HepG2 (cell line): ENCODE data around the gene DNAJC24.

Experiments used
- ATF6 ChIP-seq: sonication (generic); formaldehyde crosslinking; conservative IDR thresholded peaks from 2 replicates; pipeline ENCODE4 v1.4.0; 2020; ENCODE audit warnings: missing genetic modification reagents
- CTCF ChIP-seq: sonication (generic); formaldehyde crosslinking; IDR thresholded peaks from 2 replicates; pipeline ENCODE4 v1.5.0; 2020; ENCODE audit warnings: mild to moderate bottlenecking, missing genetic modification reagents, moderate library complexity
- FOXM1 ChIP-seq: sonication (generic); formaldehyde crosslinking; IDR thresholded peaks from 2 replicates; pipeline ENCODE4 v1.5.0; 2020; ENCODE audit warnings: missing genetic modification reagents
- MATR3 ChIP-seq: sonication (generic); formaldehyde crosslinking; IDR thresholded peaks from 2 replicates; pipeline ENCODE4 v1.4.0; 2020; ENCODE audit warnings: missing genetic modification reagents
- MZF1 ChIP-seq: sonication (generic); formaldehyde crosslinking; IDR thresholded peaks from 2 replicates; pipeline ENCODE4 v1.8.1; 2023; ENCODE audit warnings: mild to moderate bottlenecking, missing genetic modification reagents, borderline replicate concordance
- NFIC ChIP-seq: IDR thresholded peaks from 2 replicates; pipeline ENCODE4 v1.6.1; 2012; ENCODE audit warnings: mild to moderate bottlenecking, low read length, inconsistent platforms
- PAWR ChIP-seq: sonication (generic); formaldehyde crosslinking; IDR thresholded peaks from 2 replicates; pipeline ENCODE4 v1.4.0; 2020; ENCODE audit warnings: missing genetic modification reagents, mild to moderate bottlenecking, borderline replicate concordance
- POLR2AphosphoS5 ChIP-seq: IDR thresholded peaks from 2 replicates; pipeline ENCODE4 v1.6.1; 2012; ENCODE audit warnings: low read depth, low read length
- SALL2 ChIP-seq: sonication (generic); formaldehyde crosslinking; IDR thresholded peaks from 2 replicates; pipeline ENCODE4 v1.8.1; 2023; ENCODE audit warnings: mild to moderate bottlenecking, missing genetic modification reagents, inconsistent platforms
- TP53 ChIP-seq: sonication (generic); formaldehyde crosslinking; conservative IDR thresholded peaks from 2 replicates; pipeline ENCODE4 v1.4.0; 2020; ENCODE audit warnings: missing genetic modification reagents
- ZFX ChIP-seq: sonication (generic); formaldehyde crosslinking; IDR thresholded peaks from 2 replicates; pipeline ENCODE4 v1.4.0; 2020; ENCODE audit warnings: mild to moderate bottlenecking, low read depth, missing genetic modification reagents, moderate library complexity

DNA sequence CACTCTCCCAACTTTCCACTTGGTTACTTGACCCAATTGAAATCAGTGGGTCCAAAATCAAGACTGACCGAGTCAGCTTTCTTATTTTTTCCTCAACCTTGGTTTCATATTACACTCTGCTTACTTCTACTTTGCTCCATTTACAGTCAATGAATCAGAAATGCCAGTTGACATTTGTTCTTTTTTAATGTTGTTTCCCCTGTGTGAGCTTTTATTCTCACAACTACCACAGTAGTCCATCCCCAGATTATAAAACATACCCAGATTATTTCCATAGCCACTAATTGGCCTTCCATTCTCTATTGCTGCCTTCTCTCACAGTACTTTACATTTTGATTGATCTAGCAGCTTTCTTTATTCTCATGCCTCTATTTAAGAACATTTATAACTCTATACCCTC, 50.0 kb downstream of the DNAJC24 start:
- no peak for TF ChIP-seq ATF6
- TF ChIP-seq CTCF (CRISPR knock-in tag), result no peak
- TF ChIP-seq PAWR (CRISPR knock-in tag), result no peak
- TF ChIP-seq ZFX, result no peak
- no peak for TF ChIP-seq POLR2AphosphoS5
- no peak for TF ChIP-seq MZF1
- no peak for TF ChIP-seq FOXM1 (CRISPR knock-in tag)
- TF ChIP-seq NFIC, result no peak
- no peak for TF ChIP-seq TP53 (CRISPR knock-in tag)
- no peak for TF ChIP-seq MATR3 (CRISPR knock-in tag)
- TF ChIP-seq SALL2 (CRISPR knock-in tag), result no peak
